HL-60 (cell line): ENCODE results near the gene MARCHF2.

ENCODE experiments used
- POLR2AphosphoS5 ChIP-seq: IDR thresholded peaks from 2 replicates; pipeline ENCODE4 v1.6.1; 2012; ENCODE audit warnings: low read depth
- TF ChIP-seq, protein P1 (sequence below): IDR thresholded peaks from one replicate; pipeline ENCODE4 v1.5.1; 2011; ENCODE audit warnings: low read length, control low read depth, inconsistent platforms; ENCODE audit not compliant: insufficient read depth

- TF ChIP-seq, protein P1, sequence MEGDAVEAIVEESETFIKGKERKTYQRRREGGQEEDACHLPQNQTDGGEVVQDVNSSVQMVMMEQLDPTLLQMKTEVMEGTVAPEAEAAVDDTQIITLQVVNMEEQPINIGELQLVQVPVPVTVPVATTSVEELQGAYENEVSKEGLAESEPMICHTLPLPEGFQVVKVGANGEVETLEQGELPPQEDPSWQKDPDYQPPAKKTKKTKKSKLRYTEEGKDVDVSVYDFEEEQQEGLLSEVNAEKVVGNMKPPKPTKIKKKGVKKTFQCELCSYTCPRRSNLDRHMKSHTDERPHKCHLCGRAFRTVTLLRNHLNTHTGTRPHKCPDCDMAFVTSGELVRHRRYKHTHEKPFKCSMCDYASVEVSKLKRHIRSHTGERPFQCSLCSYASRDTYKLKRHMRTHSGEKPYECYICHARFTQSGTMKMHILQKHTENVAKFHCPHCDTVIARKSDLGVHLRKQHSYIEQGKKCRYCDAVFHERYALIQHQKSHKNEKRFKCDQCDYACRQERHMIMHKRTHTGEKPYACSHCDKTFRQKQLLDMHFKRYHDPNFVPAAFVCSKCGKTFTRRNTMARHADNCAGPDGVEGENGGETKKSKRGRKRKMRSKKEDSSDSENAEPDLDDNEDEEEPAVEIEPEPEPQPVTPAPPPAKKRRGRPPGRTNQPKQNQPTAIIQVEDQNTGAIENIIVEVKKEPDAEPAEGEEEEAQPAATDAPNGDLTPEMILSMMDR, result no peak
- TF ChIP-seq POLR2AphosphoS5, result no peak
Observed at GRCh38 chr19:8371011-8371804, 41.9 kb upstream of the MARCHF2 start.
